Testis (tissue), 3 donors: Measurements from ENCODE around the gene ALDH1L1. TPM values are rescaled to one million over a fixed set of nuclear protein-coding genes. Genes with fewer than 3 reads are reported as not detected.

Source experiments
- DNase-seq: peaks from one replicate; pipeline ENCODE4 v3.0.0-alpha.2; 2019
- H3K27ac ChIP-seq, 2 donors: fragments of 200-600 bp; sonication (generic); one replicate each; pipeline ENCODE4 v1.5.1; 2019
- H3K27me3 ChIP-seq: fragments of 200-600 bp; sonication (generic); one replicate; pipeline ENCODE4 v1.5.1; 2019
- H3K36me3 ChIP-seq: fragments of 200-600 bp; sonication (generic); one replicate; pipeline ENCODE4 v1.5.1; 2017; ENCODE audit warnings: low read depth; ENCODE audit errors: missing control alignments
- H3K4me1 ChIP-seq: fragments of 200-600 bp; sonication (generic); one replicate; pipeline ENCODE4 v1.5.1; 2019
- H3K4me3 ChIP-seq, 2 donors: fragments of 200-600 bp; sonication (generic); one replicate each; pipeline ENCODE4 v1.5.1; 2017 to 2019
- H3K9me3 ChIP-seq: fragments of 200-600 bp; sonication (generic); one replicate; pipeline ENCODE4 v1.5.1; 2017
- POLR2A ChIP-seq: fragments of 450-650 bp; IDR thresholded peaks from one replicate; pipeline ENCODE4 v1.6.1; 2017; ENCODE audit warnings: antibody characterized with exemption, mild to moderate bottlenecking, moderate library complexity
- WGBS, 2 donors: methylation state at CpG; one replicate each; pipeline ENCODE4 v1.1.5; 2018; 5-methylcytosine and 5-hydroxymethylcytosine counted together
- intact Hi-C: fragments of 100-400 bp; cut with DNase I; formaldehyde crosslinking; loops from one replicate; pipeline ENCODE4 v1.15.1; 2023; ENCODE audit warnings: low total_unique reads
- polyA plus RNA-seq: library from polyadenylated mRNA; stranded (reverse); fragments of 350-450 nt; fragmentation: Illumina TruSeq; extraction: RNeasy Lipid Tissue Mini Kit (QIAGEN cat#74804); gene quantifications from one replicate; pipeline ENCODE4 v1.2.3, GENCODE V29; 2014; ENCODE audit warnings: low read depth, low replicate concordance; ENCODE audit not compliant: insufficient read depth
- total RNA-seq, 2 donors: library from RNA; depleted of rRNA; stranded (reverse); fragments of >200 nt; gene quantifications; one replicate each; pipeline ENCODE4 v1.2.3, GENCODE V29; 2016
- TF ChIP-seq, protein P1 (sequence below), 3 experiments: fragments of 450-650 bp in 2 of 3; fragments of 200-600 bp in 1 of 3; sonication (generic) in 1 of 3; IDR thresholded peaks; one replicate each; pipeline ENCODE4 v1.5.1; 2016 to 2019; ENCODE audit warnings: antibody characterized with exemption in 3 of 3, mild to moderate bottlenecking in 2 of 3, moderate library complexity in 1 of 3

ALDH1L1 gene
- total and polyA plus RNA-seq, 3 donors from 2014 or later, result 19.6 to 73.8 (median 67.5) TPM

GRCh38 chr3:126208606-126209256, 28.3 kb upstream of the ALDH1L1 start:
- peak; percentile 51 for DNase-seq
- H3K27me3 ChIP-seq, result no peaks in the 10 kb centered on the region
- H3K9me3 ChIP-seq, result no peaks in the 10 kb centered on the region
- H3K27ac ChIP-seq, result no peak overlapping the region
- TF ChIP-seq POLR2A, result no peak
- TF ChIP-seq, protein P1, sequence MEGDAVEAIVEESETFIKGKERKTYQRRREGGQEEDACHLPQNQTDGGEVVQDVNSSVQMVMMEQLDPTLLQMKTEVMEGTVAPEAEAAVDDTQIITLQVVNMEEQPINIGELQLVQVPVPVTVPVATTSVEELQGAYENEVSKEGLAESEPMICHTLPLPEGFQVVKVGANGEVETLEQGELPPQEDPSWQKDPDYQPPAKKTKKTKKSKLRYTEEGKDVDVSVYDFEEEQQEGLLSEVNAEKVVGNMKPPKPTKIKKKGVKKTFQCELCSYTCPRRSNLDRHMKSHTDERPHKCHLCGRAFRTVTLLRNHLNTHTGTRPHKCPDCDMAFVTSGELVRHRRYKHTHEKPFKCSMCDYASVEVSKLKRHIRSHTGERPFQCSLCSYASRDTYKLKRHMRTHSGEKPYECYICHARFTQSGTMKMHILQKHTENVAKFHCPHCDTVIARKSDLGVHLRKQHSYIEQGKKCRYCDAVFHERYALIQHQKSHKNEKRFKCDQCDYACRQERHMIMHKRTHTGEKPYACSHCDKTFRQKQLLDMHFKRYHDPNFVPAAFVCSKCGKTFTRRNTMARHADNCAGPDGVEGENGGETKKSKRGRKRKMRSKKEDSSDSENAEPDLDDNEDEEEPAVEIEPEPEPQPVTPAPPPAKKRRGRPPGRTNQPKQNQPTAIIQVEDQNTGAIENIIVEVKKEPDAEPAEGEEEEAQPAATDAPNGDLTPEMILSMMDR (IDR thresholded peaks at IDR 0.05), result no peak
- peaks cover 5% of the 10 kb centered on the region for H3K4me1 ChIP-seq
- intact Hi-C loops, result no loop called here
- 73 to 76% methylated on average over 10 to 11 of the region's 11 CpGs for WGBS, 2 donors
- no peak overlapping the region for H3K4me3 ChIP-seq
- H3K36me3 ChIP-seq, result no peaks in the 10 kb centered on the region

DNA sequence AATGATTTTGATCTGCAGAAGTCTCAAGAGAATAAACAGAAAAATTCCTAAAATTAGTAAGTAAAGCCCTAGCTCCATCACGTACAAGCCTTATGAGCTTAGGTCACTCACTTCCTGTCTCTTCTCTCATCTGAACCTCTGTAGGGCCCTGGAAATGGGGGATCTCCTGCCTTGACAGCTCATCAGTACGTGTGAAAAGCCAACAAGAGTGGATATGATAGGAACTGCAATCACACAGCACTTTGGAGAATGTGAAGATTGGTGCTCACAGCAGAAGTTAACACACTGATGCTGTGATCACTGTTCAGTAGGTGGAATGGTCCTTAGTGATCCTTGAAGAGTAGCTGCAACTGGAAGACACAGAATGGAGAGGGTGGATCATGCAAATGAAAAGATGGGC, 27.8 kb upstream of the ALDH1L1 start:
- Histone ChIP-seq H3K4me1 (peaks cover 5% of the 10 kb centered on the region), H3K27me3 (no peaks in the 10 kb centered on the region), H3K27ac (no peak overlapping the region), H3K36me3 (no peaks in the 10 kb centered on the region), H3K4me3 (no peak overlapping the region), H3K9me3 (no peaks in the 10 kb centered on the region)
- DNase-seq, result no peak
- WGBS, 2 donors, result 72 to 74% methylated on average over 2 of the region's 2 CpGs
- TF ChIP-seq, protein P1 (IDR thresholded peaks at IDR 0.05), result no peak
- no peak for TF ChIP-seq POLR2A
- intact Hi-C loops, result no loop called here

DNA sequence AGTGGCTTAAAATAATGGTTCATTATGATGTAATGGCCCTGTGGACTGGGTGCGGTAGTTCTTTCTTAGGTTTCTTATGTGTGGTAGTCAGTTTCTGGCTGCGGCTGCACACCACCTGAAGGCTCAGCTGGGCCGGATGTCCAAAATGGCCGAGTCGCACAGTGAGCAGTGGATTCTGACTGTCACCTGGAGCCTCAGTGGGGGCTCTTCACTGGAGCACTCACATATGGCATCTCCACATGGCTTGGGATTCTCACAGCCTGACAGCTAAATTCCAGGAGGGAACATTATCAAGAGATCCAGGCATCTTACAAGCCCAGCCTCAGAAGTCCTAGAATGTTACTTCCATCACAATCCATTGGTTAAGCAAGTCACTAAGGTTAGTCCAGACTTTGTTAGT, 26.8 kb upstream of the ALDH1L1 start:
- no peak for TF ChIP-seq POLR2A
- TF ChIP-seq, protein P1 (IDR thresholded peaks at IDR 0.05), result no peak
- Histone ChIP-seq H3K4me1 (peaks cover 5% of the 10 kb centered on the region), H3K27me3 (no peaks in the 10 kb centered on the region), H3K9me3 (no peaks in the 10 kb centered on the region), H3K4me3 (no peak overlapping the region), H3K27ac (peak overlapping the region in 1 of 2 donors; percentile 48), H3K36me3 (no peaks in the 10 kb centered on the region)
- intact Hi-C loops, result no loop called here
- DNase-seq, result no peak
- 87 to 88% methylated on average over 5 of the region's 5 CpGs for WGBS, 2 donors

DNA sequence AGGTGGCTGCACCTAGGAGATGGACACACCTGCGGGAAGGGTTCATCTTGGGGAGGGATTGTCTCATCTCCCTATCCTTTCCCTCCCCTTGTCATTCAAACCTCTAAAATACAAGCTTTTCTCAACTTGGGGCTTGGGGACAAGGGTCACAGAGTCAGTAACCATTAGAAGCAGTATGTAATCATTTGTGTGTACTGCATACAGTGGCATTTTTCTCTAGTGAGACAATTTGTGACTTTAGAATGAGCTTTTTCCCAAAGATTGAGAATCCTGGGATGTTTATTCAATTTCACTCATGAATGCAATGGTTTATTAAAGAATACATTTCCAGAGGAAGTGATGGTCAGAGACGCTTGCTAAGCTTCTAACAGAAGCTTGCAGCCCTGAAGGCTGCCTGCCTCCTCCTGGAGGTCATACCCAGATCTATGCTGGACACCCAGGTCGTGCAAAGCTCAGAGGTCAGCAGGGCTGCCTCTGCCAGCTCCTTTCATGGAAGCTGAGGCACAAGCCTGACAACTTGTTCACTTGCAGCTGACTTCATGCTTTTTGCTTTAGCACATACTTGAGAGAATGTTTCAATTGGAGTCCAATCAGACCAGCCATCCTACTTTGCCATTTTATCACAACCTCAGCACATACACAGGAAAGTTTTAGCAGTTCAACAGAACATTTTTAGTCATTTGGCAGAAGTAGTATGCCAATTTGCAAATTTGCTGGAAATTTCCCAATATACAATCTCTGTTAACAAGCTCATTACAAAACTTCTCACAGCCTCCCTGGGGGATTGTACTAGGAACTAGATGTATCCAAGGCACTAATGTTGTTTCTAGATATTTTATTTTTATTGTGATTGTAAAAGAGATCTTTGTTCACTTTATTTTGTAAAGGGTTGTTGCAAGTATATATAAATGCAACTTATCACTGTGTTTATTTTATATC, 25.6 kb upstream of the ALDH1L1 start:
- peak overlapping the region in 1 of 2 donors; percentile 48 for H3K27ac ChIP-seq
- H3K9me3 ChIP-seq, result no peaks in the 10 kb centered on the region
- WGBS, 2 donors, result 63 to 64% methylated on average over 3 of the region's 3 CpGs
- TF ChIP-seq, protein P1 (IDR thresholded peaks at IDR 0.05), result no peak
- no peak for TF ChIP-seq POLR2A
- H3K36me3 ChIP-seq, result no peaks in the 10 kb centered on the region
- DNase-seq, result peak; percentile 66
- peaks cover 5% of the 10 kb centered on the region for H3K4me1 ChIP-seq
- no peaks in the 10 kb centered on the region for H3K27me3 ChIP-seq
- H3K4me3 ChIP-seq, result no peak overlapping the region
- intact Hi-C loops, result no loop called here
